GM12878 (cell line): ENCODE data around the gene SALL1. TPM values are rescaled to one million over a fixed set of nuclear protein-coding genes. Genes with fewer than 3 reads are reported as not detected.

Source experiments
- ATAC-seq: fragments of 200-7000 bp; cut with Tn5 transposase; 3 replicates; pipeline ENCODE4 v1.9.1; 2020; ENCODE audit warnings: mild to moderate bottlenecking, moderate library complexity
- BruUV-seq: library from RNA; stranded (reverse); fragments of 400-500 nt; replicated peaks from 2 replicates; lab custom pipeline; 2021; lab: Mats Ljungman, UMichigan
- CTCF ChIA-PET: fragments of 300-600 bp; sonication (Branson Sonifier 250); formaldehyde crosslinking; extraction: SDS; loops from one replicate; lab custom pipeline; 2021; ENCODE audit warnings: inconsistent platforms; lab: Yijun Ruan, JAX
- POLR2A ChIA-PET: fragments of 350-600 bp; formaldehyde crosslinking; extraction: SDS; loops from one replicate; lab custom pipeline; 2021; ENCODE audit warnings: inconsistent platforms; lab: Charles Lee
- RAD21 ChIA-PET: fragments of 300-600 bp; sonication (Branson Sonifier 250); formaldehyde crosslinking; loops from one replicate; lab custom pipeline; 2023; ENCODE audit warnings: antibody characterized with exemption; ENCODE audit not compliant: unreplicated experiment; lab: Charles Lee
- SMC1A ChIA-PET: fragments of 300-600 bp; sonication (Branson Sonifier 250); formaldehyde crosslinking; loops from one replicate; lab custom pipeline; 2023; ENCODE audit not compliant: unreplicated experiment, uncharacterized antibody; lab: Charles Lee
- DNase-seq: peaks from one replicate; pipeline ENCODE4 v3.0.0-alpha.2; 2011; ENCODE audit warnings: low read depth, low spot score
- FAIRE-seq: peaks from 3 replicates; lab custom pipeline; 2011; peaks lifted over from hg19 to GRCh38; lab: Jason Lieb, UNC
- H2AFZ ChIP-seq: 2 replicates; pipeline ENCODE4 v1.6.0; 2011; ENCODE audit warnings: low read depth, low read length, control low read depth; ENCODE audit not compliant: control insufficient read depth
- H3K27ac ChIP-seq: 2 replicates; pipeline ENCODE4 v1.5.1; 2011; ENCODE audit warnings: control low read depth; ENCODE audit not compliant: control insufficient read depth, insufficient read depth
- H3K27me3 ChIP-seq, 2 experiments: replicated peaks in 1 of 2; 2 replicates each; pipeline versions ENCODE4 v1.6.0 to v1.6.1; 2011; ENCODE audit warnings: low read length in 1 of 2; ENCODE audit not compliant: control insufficient read depth in 2 of 2, insufficient read depth in 2 of 2
- H3K36me3 ChIP-seq, 2 experiments: 2 replicates each; pipeline ENCODE4 v1.5.1; 2011; ENCODE audit warnings: low read length in 1 of 2; ENCODE audit not compliant: control insufficient read depth in 2 of 2, insufficient read depth in 2 of 2
- H3K4me1 ChIP-seq: 2 replicates; pipeline ENCODE4 v1.6.1; 2011; ENCODE audit warnings: mild to moderate bottlenecking, low read length, moderate library complexity, mixed read lengths; ENCODE audit not compliant: control insufficient read depth, insufficient read depth
- H3K4me2 ChIP-seq: 2 replicates; pipeline ENCODE4 v1.6.0; 2011; ENCODE audit warnings: control low read depth; ENCODE audit not compliant: control insufficient read depth, insufficient read depth
- H3K4me3 ChIP-seq: fragments of 200-600 bp; sonication (generic); 2 replicates; pipeline ENCODE4 v1.5.1; 2016
- H3K79me2 ChIP-seq: 2 replicates; pipeline ENCODE4 v1.6.0; 2011; ENCODE audit warnings: low read length; ENCODE audit not compliant: control insufficient read depth, insufficient read depth
- H3K9ac ChIP-seq: 2 replicates; pipeline ENCODE4 v1.8.0; 2011; ENCODE audit warnings: low read length, control low read depth, mixed read lengths; ENCODE audit not compliant: control insufficient read depth, insufficient read depth
- H3K9me3 ChIP-seq: replicated peaks from 3 replicates; pipeline ENCODE4 v1.5.1; 2011; ENCODE audit warnings: mild to moderate bottlenecking, low read length; ENCODE audit not compliant: control insufficient read depth, insufficient read depth
- H4K20me1 ChIP-seq: 2 replicates; pipeline ENCODE4 v1.6.0; 2011; ENCODE audit not compliant: control insufficient read depth, insufficient read depth
- CBFB ChIP-seq: IDR thresholded peaks from 2 replicates; pipeline ENCODE4 v1.6.1; 2016; ENCODE audit warnings: antibody characterized with exemption, low read depth
- CBX5 ChIP-seq: sonication (generic); IDR thresholded peaks from 2 replicates; pipeline ENCODE4 v1.6.1; 2016; ENCODE audit warnings: low read depth, moderate library complexity, mild to moderate bottlenecking, inconsistent platforms
- CHD2 ChIP-seq: IDR thresholded peaks from 2 replicates; pipeline ENCODE4 v1.6.1; 2011; ENCODE audit warnings: low read depth, low read length, improper control_type of control experiment, borderline replicate concordance
- CREM ChIP-seq: IDR thresholded peaks from 2 replicates; pipeline ENCODE4 v1.6.1; 2014; ENCODE audit warnings: antibody characterized with exemption, low read depth
- MTA3 ChIP-seq: IDR thresholded peaks from 2 replicates; pipeline ENCODE4 v1.6.1; 2012; ENCODE audit warnings: low read length, inconsistent platforms, borderline replicate concordance
- NBN ChIP-seq: fragments of 450-650 bp; IDR thresholded peaks from 2 replicates; pipeline ENCODE4 v1.6.1; 2016
- NKRF ChIP-seq: fragments of 450-650 bp; conservative IDR thresholded peaks from 2 replicates; pipeline ENCODE4 v1.6.1; 2017; ENCODE audit warnings: mild to moderate bottlenecking, moderate library complexity
- PBX3 ChIP-seq: IDR thresholded peaks from 2 replicates; pipeline ENCODE4 v1.6.1; 2011; ENCODE audit warnings: mild to moderate bottlenecking, low read depth, low read length, moderate library complexity; ENCODE audit not compliant: insufficient replicate concordance
- PML ChIP-seq: IDR thresholded peaks from 2 replicates; pipeline ENCODE4 v1.6.1; 2012; ENCODE audit warnings: low read length, inconsistent platforms
- RAD21 ChIP-seq: IDR thresholded peaks from 2 replicates; pipeline ENCODE4 v1.6.1; 2011; ENCODE audit warnings: mild to moderate bottlenecking, low read depth, low read length, moderate library complexity; ENCODE audit not compliant: insufficient read depth
- SPI1 ChIP-seq: IDR thresholded peaks from 2 replicates; pipeline ENCODE4 v1.6.1; 2011; ENCODE audit warnings: low read depth, mild to moderate bottlenecking, low read length, moderate library complexity, borderline replicate concordance; ENCODE audit not compliant: insufficient read depth
- STAT1 ChIP-seq: fragments of 450-650 bp; conservative IDR thresholded peaks from 2 replicates; pipeline ENCODE4 v1.6.1; 2014; ENCODE audit warnings: antibody characterized with exemption, mild to moderate bottlenecking
- TBL1XR1 ChIP-seq: IDR thresholded peaks from 2 replicates; pipeline ENCODE4 v1.6.1; 2012; ENCODE audit warnings: low read depth, low read length, improper control_type of control experiment
- TCF3 ChIP-seq: IDR thresholded peaks from 2 replicates; pipeline ENCODE4 v1.6.1; 2012; ENCODE audit warnings: low read depth, mild to moderate bottlenecking, low read length, borderline replicate concordance; ENCODE audit not compliant: insufficient read depth
- ZBTB40 ChIP-seq: fragments of 450-650 bp; IDR thresholded peaks from 2 replicates; pipeline ENCODE4 v1.6.1; 2016; ENCODE audit warnings: mild to moderate bottlenecking, moderate library complexity, borderline replicate concordance
- ZNF217 ChIP-seq: fragments of 450-650 bp; IDR thresholded peaks from 2 replicates; pipeline ENCODE4 v1.6.1; 2017; ENCODE audit warnings: antibody characterized with exemption, mild to moderate bottlenecking
- ZNF384 ChIP-seq: IDR thresholded peaks from 2 replicates; pipeline ENCODE4 v1.6.1; 2012; ENCODE audit warnings: low read depth, mild to moderate bottlenecking, low read length, improper control_type of control experiment, borderline replicate concordance
- ZSCAN29 ChIP-seq: fragments of 450-650 bp; IDR thresholded peaks from 2 replicates; pipeline ENCODE4 v1.6.1; 2017; ENCODE audit warnings: mild to moderate bottlenecking, moderate library complexity
- whole genome bisulfite sequencing: methylation state at CpG from one replicate; pipeline ENCODE4 v1.1.6; 2016; ENCODE audit warnings: low lambda C conversion rate; ENCODE audit not compliant: insufficient replicate concordance, insufficient coverage; ENCODE audit errors: missing lambda C conversion rate; 5-methylcytosine and 5-hydroxymethylcytosine counted together
- in situ Hi-C: fragments of 300-500 bp; cut with MboI; formaldehyde crosslinking; loops from 9 replicates; pipeline ENCODE4 v1.14.3; 2018; ENCODE audit warnings: mixed read lengths
- intact Hi-C: fragments of 100-400 bp; cut with micrococcal nuclease; formaldehyde crosslinking; loops from one replicate; pipeline ENCODE4 v1.14.2; 2022; ENCODE audit not compliant: unreplicated experiment
- polyA plus RNA-seq, 11 experiments: library from polyadenylated mRNA; depleted of rRNA in 4 of 11; unstranded in 6 of 11; stranded (reverse) in 5 of 11; fragments of >200 nt; fragmentation: Nextera tagmentation in 4 of 11; fragmentation: Illumina TruSeq in 1 of 11; extraction: Ambion mirVana in 4 of 11; extraction: Trizol in 1 of 11; gene quantifications; 1 replicate in 1 of 11; 2 replicates in 10 of 11; pipeline versions ENCODE4 v1.2.1 to v1.2.3, GENCODE V29; 2011 to 2016; ENCODE audit warnings: inconsistent platforms in 2 of 11, missing spikeins in 2 of 11, low read depth in 1 of 11
- total RNA-seq, 4 experiments: library from RNA; depleted of rRNA in 3 of 4; stranded (reverse); fragments of >200 nt in 3 of 4; fragmentation: Illumina TruSeq in 1 of 4; extraction: Trizol in 1 of 4; gene quantifications; 2 replicates each; pipeline versions ENCODE4 v1.2.1 to v1.2.3, GENCODE V29; 2013 to 2021

The SALL1 gene
- total and polyA plus RNA-seq, 10 of the 15 experiments (the other 5 are each of a cell fraction or from before 2014, with no cell fraction given), result 0.01 to 0.08 (median 0.03) TPM; not detected in 6

GRCh38 chr16:51141541-51141940 lies 9.5 kb downstream of the SALL1 start:
- in situ Hi-C loops, result no loop called here
- POLR2A ChIA-PET, result no interaction called here
- TF ChIP-seq CREM (no peak), ZBTB40 (no peak), ZSCAN29 (no peak), NKRF (no peak), TCF3 (no peak), ZNF217 (no peak), PML (no peak), SPI1 (no peak), TBL1XR1 (no peak), PBX3 (no peak), CBX5 (no peak), NBN (no peak), CHD2 (no peak), MTA3 (no peak), RAD21 (no peak), CBFB (no peak), STAT1 (no peak), ZNF384 (no peak)

More at GRCh38 chr16:51141541-51141940, 9.5 kb downstream of the SALL1 start:
- ChIA-PET SMC1A (no interaction called here), CTCF (no interaction called here), RAD21 (no interaction called here)
- no peak for FAIRE-seq
- no peaks in the 10 kb centered on the region for H4K20me1 ChIP-seq
- no peaks in the 10 kb centered on the region for H3K79me2 ChIP-seq
- no TSS peak for BruUV-seq
- 66% methylated on average over 21 of the region's 21 CpGs for WGBS
- H3K9ac ChIP-seq, result no peak overlapping the region
- ATAC-seq, result no peak
- intact Hi-C loops, result no loop called here
- no peak overlapping the region for H3K27ac ChIP-seq
- no peak overlapping the region for H3K4me2 ChIP-seq
- no peaks in the 10 kb centered on the region for H3K9me3 ChIP-seq
- no peaks in the 10 kb centered on the region for H3K36me3 ChIP-seq
- no peaks in the 10 kb centered on the region; a peak in 1 of 4 replicates for H3K27me3 ChIP-seq
- no peak for DNase-seq
- H3K4me3 ChIP-seq, result no peak overlapping the region
- no peak overlapping the region for H2AFZ ChIP-seq
- no peaks in the 10 kb centered on the region for H3K4me1 ChIP-seq
